ENCODE results near the gene NINJ1. TPM values are rescaled to one million over a fixed set of nuclear protein-coding genes. Genes with fewer than 3 reads are reported as not detected.
A peak's percentile ranks its signal among the peaks of the same experiment; 100 is the strongest.
"Not testable (repeated sequence)": the region's sequence is repeated elsewhere in the genome, so short reads cannot be mapped to it uniquely, and the experiment has no call there.

The NINJ1 gene
- total RNA-seq, 1 donor from 2014 or later, result 53.7 TPM

DNA sequence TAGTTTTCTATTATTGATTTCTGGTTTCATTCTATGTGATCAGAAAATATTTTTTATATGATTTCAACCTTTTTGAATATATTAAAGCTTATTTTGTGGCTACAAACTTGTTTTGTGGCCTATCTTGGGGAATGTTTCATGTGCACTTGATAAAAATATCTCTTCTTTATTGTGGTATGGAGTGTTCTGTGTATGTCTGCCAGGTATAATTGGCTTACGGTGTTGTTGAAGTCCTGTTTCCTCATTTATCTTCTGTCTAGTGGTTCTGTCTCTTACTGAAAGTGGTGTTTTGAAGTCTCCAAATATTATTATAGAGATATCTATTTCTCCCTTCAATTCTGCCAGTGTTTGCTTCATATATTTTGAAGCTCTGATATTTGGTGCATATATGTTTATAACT is 28.4 kb downstream of the NINJ1 start:
- Histone ChIP-seq H3K27ac (replicated peaks) (no peak overlapping the region), H3K4me1 (peaks cover 12% of the 10 kb centered on the region), H3K27me3 (ENCODE audit: low read depth) (no peaks in the 10 kb centered on the region), H3K4me3 (no peak overlapping the region), H3K36me3 (peaks cover 24% of the 10 kb centered on the region), H3K9me3 (replicated peaks) (peaks cover 10% of the 10 kb centered on the region)
- no peak for DNase-seq
- intact Hi-C loops (cut with micrococcal nuclease), result no loop called here
- TF ChIP-seq, protein P1, sequence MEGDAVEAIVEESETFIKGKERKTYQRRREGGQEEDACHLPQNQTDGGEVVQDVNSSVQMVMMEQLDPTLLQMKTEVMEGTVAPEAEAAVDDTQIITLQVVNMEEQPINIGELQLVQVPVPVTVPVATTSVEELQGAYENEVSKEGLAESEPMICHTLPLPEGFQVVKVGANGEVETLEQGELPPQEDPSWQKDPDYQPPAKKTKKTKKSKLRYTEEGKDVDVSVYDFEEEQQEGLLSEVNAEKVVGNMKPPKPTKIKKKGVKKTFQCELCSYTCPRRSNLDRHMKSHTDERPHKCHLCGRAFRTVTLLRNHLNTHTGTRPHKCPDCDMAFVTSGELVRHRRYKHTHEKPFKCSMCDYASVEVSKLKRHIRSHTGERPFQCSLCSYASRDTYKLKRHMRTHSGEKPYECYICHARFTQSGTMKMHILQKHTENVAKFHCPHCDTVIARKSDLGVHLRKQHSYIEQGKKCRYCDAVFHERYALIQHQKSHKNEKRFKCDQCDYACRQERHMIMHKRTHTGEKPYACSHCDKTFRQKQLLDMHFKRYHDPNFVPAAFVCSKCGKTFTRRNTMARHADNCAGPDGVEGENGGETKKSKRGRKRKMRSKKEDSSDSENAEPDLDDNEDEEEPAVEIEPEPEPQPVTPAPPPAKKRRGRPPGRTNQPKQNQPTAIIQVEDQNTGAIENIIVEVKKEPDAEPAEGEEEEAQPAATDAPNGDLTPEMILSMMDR (IDR thresholded peaks at IDR 0.05; ENCODE audit: borderline replicate concordance), result no peak

DNA sequence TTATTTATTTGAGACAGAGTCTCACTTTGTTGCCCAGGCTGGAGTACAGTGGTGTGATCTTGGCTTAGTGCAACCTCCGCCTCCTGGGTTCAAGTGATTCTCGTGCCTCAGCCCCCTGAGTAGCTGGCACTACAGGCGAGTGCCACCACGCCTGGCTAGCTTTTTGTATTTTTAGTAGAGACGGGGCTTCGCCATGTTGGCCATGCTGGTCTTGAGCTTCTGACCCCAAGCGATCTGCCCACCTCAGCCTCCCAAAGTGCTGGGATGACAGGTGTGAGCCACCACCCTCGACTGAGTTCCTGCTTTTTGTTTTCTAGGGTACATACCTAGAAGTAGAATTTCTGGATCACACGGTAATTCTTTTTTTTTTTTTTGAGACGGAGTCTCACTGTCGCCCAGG is 33.0 kb downstream of the NINJ1 start:
- H3K27ac ChIP-seq (replicated peaks); H3K9me3 ChIP-seq (replicated peaks); H3K36me3 ChIP-seq; intact Hi-C loops (cut with micrococcal nuclease); H3K4me3 ChIP-seq; H3K27me3 ChIP-seq (ENCODE audit: low read depth); DNase-seq: not testable (repeated sequence)
- H3K4me1 ChIP-seq, result peaks cover 41% of the 10 kb centered on the region

DNA sequence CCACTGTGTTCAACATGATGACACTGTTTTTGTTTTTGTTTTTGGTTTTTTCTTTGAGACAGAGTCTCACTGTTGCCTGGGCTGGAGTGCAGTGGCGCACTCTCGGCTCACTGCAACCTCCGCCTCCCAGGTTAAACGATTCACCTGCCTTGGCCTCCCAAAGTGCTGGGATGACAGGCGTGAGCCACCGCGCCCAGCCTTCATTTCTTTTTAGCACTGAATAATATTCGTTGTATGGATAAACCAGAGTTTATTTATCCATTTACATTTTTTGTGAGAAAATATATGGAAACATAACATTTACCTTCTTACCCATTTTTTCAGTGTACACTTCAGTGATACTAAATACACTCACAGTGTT is 33.8 kb downstream of the NINJ1 start:
- intact Hi-C loops (cut with micrococcal nuclease), result no loop called here
- peaks cover 42% of the 10 kb centered on the region for H3K4me1 ChIP-seq
- no peak for DNase-seq
- no peak overlapping the region for H3K27ac ChIP-seq (replicated peaks)
- no peak overlapping the region for H3K4me3 ChIP-seq
- peaks cover 9% of the 10 kb centered on the region for H3K36me3 ChIP-seq
- TF ChIP-seq, protein P1 (IDR thresholded peaks at IDR 0.05; ENCODE audit: borderline replicate concordance), result no peak
- H3K9me3 ChIP-seq (replicated peaks), result peaks cover 10% of the 10 kb centered on the region
- no peaks in the 10 kb centered on the region for H3K27me3 ChIP-seq (ENCODE audit: low read depth)

DNA sequence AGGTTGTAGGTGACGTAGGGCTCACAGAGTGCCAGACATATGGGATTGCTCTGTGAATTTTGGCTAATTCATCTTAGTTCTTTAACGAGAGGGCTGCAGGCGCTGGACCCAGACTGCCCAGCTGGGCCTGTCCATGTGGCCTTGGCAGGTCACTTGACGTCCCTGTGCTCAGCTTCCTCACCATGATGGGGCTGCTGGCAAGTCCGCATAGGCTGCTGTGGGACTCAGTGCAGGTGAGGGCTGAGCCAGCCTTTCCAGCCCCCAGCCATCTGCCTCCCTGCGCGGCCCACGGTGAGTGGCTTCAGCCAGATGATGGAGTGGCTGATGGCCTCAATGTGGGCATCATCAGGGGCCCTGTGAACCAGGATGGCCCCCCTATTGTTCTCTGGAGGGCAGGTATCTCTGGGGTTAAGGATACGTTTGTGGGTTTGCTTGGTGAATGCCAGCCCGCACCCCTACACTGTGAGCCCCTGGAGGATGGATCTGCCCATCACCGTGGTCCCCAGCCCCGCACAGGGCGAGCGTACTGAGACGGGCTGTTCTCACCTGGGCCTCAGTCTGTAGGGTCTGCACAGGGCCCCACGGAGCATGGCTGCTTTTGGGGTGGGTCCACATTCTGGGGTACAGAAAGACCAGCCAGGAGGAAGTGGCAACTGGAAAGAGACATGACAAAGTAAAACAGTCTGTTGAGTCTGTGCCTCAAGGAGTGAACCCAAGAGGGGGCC is 34.3 kb downstream of the NINJ1 start:
- TF ChIP-seq, protein P1 (IDR thresholded peaks at IDR 0.05; ENCODE audit: borderline replicate concordance), result no peak
- no peak overlapping the region for H3K4me3 ChIP-seq

DNA sequence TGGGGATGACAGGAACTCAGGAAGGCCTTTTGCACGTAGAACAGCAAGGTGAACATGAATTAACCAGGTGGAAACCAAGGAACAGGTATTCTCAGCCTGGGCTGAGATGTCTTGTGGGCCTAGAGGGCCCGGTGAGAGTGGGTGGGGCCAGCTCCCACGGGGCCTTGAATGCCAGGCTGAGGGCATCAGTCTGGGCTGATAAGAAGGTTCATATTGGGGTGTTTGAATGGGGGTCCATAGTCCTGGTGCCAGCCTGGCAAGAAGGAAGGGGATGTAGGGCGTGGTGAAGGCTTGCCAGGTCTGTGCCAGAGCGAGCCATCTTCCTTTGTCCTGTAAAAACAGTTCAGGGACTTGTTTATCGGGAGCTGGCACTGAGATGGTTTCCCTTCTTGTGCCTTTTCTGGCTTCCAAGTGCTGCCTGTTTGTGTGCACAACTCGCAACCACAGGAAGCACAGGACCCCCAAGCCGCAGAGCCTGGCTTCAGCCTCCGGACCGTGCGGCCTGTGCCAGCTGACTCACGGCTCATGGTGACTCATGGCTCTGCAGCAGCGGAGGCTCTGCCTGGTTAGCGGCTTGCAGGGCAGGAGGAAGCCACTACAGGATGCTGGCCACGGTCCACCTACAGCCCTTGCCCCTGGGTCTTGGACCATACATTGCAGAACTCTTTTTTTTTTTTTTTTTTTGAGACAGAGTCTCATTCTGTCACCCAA is 35.7 kb downstream of the NINJ1 start:
- Histone ChIP-seq H3K4me1 (peaks cover 61% of the 10 kb centered on the region), H3K27ac (replicated peaks) (peak overlapping the region; percentile 93), H3K9me3 (replicated peaks) (no peaks in the 10 kb centered on the region), H3K36me3 (no peaks in the 10 kb centered on the region), H3K27me3 (ENCODE audit: low read depth) (no peaks in the 10 kb centered on the region), H3K4me3 (peak overlapping the region; percentile 37)
- DNase-seq, result peak; percentile 86
- intact Hi-C loops (cut with micrococcal nuclease), result no loop called here
- TF ChIP-seq, protein P1 (IDR thresholded peaks at IDR 0.05; ENCODE audit: borderline replicate concordance), result no peak

More for the DNA sequence above, 34.3 kb downstream of the NINJ1 start:
- no peak for DNase-seq
- intact Hi-C loops (cut with micrococcal nuclease), result no loop called here
- Histone ChIP-seq H3K36me3 (peaks cover 9% of the 10 kb centered on the region), H3K4me1 (peaks cover 47% of the 10 kb centered on the region), H3K9me3 (replicated peaks) (peaks cover 10% of the 10 kb centered on the region), H3K27me3 (ENCODE audit: low read depth) (no peaks in the 10 kb centered on the region), H3K27ac (replicated peaks) (peak overlapping the region; percentile 93)

Measured in left ventricle myocardium inferior (tissue), 1 donor.